CD4-positive, alpha-beta T cell treated with Interleukin-21 for 1 hour (primary cell): ENCODE results near the gene TPD52L1.

Experiments
- DNase-seq: peaks from one replicate; pipeline ENCODE4 v3.0.0-alpha.2; 2020

The TPD52L1 gene

DNA sequence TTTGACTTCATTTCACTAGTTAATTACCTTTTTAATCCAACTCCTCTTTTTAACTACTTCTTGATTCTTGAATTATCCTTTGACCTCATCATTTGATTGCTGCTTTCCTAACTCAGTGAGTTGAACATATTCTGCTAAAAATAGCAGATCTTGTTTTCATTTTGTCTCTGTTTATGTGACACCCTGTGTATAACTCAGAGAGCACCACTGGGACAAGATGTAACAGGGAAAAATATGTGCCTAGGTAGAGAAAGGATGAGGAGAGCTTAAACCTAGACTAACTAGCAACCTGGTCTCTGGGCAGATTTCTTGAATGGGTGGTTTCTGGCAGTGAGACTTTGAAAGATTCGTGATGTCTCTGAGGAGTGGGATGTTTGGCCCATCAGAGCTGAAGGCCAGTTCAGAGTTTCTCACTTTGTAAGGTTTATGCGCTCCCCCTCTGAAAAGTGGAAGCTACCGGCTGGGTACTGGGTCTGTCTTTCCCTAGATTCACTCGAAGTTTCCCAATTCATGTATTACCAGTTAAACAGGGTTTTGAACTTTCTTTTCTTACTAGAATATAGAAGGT is 61.8 kb downstream of the TPD52L1 start:
- no peak for DNase-seq

DNA sequence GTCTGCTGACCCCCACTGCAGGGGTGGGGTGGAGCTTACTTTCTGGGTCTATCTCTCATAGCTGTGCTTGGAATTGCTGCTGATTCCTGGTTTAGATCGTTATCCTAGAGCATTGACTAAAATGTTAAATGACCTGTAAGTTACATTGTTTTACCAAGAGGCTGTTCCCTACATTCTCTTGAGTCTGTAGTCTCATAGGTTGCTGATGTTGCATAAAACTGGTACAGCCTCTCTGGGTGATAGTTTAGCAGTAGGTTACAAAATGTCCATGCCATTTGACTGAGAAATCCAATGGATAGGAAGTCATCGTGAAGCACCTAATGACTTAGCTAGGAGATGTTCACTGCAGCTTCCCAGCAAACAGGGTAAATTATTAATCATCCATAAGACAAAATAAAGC is 62.4 kb downstream of the TPD52L1 start:
- no peak for DNase-seq

DNA sequence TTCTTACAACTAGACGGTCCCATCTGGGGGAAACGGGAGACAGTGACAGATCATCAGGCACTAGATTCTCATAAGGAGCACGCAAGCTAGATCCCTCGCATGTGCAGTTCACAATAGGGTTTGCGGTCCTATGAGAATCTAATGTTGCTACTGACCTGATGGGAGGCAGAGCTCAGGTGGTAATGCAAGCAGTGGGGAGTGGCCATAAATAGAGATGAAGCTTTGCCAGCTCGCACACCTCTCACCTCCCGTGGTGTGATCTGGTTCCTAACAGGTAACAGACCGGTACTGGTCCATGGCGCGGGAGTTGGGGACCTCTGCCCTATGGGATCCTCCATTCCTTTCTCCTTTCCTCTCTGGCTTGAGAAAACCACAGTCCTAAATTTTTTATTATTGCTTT is 63.8 kb downstream of the TPD52L1 start:
- no peak for DNase-seq

DNA sequence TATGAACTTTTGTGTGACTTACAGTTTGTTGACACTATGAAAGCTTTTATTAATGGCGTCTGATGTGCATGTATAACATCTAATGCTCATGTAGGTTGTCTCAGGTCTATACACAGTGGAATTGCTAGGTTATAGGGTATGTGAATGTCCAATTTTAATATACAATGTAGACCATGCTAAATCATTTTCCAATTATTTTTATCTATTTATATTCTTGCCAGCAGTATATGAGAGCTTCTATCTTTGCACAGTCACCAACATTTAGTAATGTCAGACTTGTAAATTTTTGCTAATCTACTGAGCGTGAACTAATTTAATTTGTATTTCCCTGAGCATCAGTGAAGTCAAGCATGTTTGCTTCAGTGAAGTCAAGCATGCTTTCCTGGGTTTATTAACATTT is 64.4 kb downstream of the TPD52L1 start:
- DNase-seq = no peak

DNA sequence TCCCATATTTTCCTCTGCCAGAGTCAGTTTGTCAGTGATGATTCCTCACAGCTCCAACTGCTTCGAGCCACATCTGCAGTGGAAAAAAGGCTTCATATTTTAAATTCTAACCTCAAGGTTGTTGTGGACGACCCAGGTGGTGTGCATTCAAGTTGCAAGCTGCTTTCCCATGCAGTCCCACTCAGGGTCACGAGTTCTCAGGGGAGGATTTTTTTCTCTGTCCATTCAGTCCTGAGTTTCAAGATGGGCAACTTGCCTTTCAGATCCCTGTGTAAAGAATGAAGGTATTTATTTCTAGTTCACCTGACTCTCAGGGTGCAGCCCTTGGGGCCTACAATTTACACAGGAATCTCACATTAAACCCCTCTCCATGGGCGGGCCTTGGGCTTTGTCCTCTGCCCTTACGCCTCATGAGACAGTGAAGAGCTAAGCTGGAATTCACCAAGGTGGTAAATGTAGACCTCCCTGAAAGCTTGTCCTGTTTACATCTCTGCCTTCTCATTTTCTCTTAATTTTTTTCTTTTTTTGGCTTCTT is 65.9 kb downstream of the TPD52L1 start:
- DNase-seq = no peak

DNA sequence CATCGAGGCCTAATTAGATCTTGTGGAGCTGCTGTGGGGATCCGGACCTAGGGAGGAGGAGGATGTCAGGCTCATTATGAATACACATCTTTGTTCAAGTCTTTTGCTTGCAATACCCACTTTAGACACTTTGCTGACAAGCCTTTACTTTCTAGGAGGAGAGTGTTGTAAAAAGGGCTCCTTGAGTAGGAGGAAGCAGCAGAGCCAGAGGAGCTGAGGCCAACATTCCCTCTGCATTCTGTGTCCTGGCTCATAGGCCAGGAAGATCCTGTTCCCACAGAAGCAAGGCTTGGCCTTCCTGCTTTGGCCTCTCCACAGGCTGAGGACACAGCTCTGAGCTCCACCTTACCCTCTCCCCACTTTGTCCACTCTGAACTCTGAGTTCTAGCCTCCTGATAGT is 67.1 kb downstream of the TPD52L1 start:
- DNase-seq = no peak

DNA sequence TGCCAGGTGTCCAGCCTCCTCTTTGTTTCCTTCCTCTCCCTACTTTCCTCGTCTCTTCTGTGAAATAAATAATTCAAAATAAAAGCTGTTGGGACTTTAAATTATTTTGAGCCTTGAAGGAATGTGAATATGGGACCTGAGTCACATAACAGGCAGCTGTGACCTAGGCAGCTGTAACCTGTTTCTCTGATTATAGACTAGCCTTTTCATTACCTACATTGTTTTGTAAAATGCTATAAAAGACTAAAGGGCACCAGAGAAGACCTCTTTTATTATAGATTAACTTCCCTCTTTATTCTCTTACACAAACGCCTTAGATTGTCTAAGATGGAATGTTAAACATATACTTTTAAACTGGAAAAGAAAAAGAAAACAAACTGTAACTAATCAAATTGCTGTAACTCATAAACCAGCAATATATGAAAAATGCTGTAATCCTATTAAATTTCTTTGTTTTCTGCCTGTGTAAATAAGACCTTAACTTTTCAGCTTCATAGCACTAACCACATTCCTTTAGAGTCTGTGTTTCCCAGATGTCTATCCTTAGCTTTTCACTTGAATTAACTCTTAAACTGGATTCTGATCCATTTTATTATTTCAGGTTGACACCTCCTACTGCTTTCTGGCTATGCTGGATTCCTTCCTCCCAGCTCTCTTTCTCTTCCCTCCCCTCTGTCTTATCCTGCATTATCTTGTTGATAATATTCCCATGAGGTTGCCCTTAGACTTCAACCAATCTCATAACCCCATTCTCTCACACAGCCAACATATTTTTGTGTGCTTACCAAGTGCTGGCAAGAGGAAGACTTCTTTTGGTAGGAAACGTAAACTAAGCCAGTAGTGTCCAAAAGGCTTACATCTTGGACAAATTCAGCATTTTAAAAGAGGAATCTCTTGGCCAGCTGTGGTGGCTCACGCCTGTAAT is 69.2 kb downstream of the TPD52L1 start:
- DNase-seq = no peak

DNA sequence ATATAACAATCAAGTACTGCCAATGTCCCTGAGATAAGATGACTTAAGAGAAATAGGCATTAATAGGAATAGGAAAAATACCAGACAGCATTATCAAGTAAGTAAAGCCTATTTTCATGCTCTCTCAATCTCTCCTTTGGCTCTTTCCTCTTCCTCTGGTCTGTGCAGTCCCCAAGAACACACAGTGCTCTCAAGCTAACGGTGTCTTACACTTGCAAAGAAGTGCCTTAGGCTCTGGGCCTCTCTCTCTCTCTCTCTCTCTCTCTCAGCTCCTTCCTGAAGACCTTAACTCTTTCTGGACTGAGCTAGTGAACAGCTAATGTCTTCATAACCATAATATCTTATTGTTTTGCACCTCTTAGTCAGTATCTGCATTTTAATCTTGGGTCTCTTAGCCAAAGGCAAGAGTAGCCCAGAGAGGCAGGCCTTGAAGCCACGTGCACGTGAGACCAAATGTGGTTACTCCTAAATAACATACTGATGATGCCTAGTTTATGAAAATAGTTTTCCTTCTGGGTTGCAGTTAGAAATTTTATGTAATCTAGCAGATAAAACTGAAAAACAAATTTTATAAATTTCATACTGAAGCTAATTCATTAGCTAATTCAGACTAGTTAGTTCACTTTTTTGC is 70.8 kb downstream of the TPD52L1 start:
- no peak for DNase-seq

DNA sequence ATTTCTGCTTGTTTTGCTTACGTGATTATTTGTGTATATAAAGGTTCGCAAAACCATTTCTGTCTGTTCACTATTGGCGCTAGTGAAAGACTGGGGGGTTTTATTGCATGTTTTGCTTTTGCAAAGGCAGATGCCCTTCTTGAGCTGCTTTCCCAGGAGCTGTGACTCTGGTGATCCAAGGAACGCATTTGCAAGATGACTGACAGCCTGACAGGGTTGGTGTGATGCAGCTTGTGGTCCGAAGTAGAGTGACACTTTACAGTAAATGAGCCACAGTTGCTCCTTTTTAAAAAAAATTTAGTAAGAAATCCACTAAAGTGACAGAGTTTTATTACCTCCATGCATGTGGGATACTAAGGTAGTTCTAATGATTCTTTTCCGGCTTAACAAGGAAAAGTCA is 73.7 kb downstream of the TPD52L1 start:
- no peak for DNase-seq

DNA sequence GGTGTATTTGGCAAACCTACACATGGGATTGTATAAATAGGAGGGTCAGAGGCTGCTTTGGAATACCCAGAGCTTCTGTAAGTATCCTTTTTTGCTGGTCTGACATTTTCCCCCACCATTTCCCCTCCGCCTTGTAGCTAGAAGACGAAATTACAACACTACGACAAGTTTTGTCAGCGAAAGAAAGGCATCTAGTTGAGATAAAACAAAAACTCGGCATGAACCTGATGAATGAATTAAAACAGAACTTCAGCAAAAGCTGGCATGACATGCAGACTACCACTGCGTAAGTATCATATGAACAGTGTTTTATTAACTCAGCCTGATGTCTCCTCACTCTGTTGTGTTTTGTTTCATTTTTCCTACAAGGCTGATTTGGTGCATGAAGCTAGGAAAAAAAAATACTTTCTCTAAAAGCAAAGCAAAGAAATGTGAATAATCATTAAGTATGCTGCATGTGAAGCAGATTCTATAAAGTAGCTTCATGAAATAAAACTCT is 75.5 kb downstream of the TPD52L1 start:
- no peak for DNase-seq

DNA sequence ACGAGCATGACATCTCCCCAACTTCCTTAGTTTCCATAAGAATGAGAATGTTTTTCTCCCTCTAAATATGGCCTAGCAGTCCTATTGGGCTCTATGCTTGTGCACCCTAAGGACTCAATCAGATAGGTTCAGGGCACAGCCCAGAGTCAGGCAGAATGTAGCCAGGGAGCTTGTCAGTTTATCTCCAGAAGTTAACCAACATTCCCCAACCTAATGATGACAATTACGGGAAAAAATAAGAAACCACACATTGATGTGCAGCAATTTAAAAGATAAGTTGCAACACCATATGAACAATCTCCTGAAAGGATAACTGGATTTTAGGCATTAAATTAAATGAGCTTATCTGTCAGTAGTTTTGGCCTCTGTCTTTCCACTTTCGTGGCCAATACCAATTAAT is 77.1 kb downstream of the TPD52L1 start:
- DNase-seq = no peak

DNA sequence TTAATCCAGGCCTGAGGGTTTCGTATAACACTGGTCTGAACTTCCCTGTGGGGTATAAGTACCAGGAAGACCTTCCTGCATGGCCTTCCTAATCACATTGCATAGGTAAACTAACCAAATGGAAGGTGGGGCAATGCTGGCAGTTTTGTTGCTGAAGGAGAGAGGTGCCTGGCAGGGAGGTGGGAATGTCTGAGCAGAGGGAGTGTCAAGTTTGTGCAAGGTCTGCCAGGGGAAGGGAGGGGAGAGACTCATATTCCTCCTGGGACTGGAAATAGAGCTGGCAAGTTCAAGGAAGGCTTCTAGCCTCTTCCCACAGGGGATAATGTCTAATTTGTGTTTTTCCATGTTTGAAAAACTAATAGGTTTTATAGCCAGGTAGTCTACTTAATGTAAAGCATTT is 77.6 kb downstream of the TPD52L1 start:
- no peak for DNase-seq

DNA sequence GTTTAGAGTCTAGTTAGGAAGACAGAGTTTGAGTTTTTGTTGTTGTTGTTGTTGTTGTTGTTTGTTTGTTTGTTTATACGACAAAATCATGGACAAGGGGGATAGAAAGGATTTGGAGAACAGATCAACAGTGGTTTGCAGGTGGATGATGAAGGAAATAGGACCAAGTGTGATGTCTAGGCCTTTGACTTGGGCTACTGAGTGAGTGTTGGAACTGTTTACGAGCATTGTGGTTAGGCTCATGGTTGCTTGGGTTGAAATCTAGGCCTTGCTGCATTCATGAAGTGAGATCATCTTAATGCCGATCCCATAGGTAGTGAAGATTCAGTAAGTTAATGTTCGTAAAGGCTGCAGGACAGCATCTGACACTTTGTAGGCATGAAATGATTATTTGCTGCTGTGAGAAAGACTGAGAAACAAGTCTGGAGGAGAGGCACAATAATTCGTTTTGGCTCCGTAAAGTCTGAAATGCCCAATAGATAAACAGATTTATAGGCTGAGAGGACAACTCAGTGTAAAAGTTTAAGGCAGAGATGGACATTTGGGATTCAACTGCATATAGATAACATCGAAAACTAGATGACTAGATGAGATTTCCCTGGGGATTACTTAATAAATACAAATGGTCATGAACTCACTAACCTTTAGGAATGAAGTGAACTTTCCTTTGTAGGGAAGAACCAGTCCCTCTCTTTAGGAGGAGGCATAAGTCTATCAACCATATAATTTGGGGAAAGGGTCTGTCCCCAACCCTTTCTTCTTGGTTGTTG is 78.2 kb downstream of the TPD52L1 start:
- no peak for DNase-seq

DNA sequence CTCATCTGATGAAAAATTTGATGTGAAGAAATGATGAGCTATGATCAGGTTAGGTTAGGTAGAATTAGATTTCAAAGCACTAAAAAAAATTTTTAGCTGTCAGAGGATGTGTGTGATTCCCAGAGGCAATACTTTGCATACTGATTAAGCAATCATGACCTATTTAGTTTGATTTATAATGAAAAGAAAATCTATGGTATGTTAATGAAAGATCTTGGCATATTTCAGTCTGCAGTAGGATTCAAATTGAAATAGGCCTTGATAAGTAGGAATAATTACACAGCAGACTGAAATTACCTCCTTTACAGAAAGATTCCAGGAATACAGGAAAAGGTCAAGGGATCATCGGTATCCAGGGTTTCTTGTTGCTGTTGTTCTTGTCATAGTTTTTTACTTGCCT is 78.9 kb downstream of the TPD52L1 start:
- DNase-seq = no peak

DNA sequence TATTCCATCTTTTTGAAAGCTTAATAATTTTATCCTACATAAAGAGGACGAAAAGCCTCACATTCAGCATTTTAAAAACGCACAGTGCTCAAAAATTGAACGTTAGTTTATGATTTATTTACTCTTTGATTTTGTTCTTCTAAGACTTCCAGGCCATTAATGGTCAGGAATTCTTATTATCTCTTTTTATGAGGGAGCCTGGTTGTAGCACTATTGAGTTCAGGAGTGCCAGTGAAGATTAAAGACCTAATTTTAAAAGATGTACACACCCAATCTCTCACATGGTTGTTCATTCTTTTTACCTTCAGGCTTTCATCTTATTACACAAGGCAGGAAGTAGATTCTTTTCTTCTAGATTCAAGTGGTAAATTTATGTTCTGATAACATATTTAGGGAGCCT is 79.6 kb downstream of the TPD52L1 start:
- DNase-seq = no peak

DNA sequence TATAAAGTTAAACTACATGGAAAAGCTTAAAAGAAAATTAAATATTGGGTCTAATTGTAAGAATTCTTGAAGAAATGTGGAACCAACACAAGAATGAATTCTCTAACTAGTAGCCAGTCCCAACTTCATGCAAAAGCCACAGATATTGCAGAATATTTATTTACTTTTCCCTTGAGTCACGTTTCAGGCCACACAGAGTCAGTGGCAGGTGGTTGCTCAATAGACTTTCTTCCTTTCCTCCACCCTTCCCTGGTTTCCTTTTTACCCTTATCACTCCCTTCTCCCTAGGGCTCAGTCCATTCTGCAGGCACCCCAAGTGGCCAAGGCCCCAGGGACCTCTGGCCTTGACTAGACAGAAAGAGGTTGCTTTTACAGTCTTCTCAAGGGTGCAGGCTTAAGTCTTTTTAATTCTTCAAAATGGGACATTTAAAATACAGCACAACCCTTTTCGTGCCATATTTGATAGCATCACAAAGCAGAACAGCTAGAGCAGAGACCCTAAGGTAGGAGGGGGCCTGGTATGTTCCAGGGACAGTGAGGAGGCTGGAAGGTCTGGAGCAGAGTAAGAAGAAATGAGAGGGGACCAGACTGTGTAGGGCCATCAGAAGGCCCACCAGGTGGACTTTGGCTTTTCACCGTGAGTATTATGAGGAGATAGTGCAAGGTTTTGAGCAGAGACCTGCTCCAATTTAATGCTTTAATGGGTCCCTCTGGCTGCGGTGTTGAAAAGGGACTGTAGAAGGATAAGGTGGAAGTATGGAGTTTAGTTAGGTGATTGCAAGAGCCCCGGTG is 83.2 kb downstream of the TPD52L1 start:
- DNase-seq = no peak

DNA sequence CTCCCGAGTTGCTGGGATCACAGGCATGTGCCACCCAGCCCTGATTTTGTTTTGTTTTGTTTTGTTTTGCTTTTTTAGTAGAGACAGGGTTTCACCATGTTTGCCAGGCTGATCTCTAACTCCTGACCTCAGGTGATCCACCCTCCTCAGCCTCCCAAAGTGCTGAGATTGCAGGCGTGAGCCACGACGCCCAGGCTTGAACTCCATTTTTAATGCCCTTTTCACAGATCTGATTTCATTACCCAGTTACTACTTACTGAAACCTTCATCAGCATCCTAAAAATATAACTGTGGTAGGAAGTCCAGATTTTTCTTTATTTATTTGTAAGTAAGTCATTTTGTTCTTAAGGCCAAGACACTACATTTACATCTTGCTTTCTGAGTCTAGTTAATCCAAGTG is 84.2 kb downstream of the TPD52L1 start:
- no peak for DNase-seq

DNA sequence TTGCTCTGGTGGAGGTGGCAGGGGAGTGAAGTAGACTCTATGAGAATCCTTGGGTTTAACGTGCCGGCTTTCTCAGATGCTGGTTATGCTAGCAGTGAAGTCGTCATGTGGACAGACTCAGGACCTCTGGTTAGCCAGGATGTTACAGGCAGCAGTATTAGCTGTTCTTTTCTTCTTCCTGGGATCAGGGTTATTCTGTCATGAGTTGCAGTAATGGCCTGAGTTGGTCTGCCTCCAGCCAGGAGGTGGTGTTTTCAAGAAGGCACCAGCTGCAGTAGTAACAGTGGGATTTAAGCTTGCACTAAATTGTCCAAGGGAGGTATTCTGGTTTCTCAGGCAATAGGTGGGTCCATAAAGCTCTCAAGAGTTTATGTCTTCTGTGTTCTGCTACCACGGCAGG is 91.5 kb downstream of the TPD52L1 start:
- no peak for DNase-seq

DNA sequence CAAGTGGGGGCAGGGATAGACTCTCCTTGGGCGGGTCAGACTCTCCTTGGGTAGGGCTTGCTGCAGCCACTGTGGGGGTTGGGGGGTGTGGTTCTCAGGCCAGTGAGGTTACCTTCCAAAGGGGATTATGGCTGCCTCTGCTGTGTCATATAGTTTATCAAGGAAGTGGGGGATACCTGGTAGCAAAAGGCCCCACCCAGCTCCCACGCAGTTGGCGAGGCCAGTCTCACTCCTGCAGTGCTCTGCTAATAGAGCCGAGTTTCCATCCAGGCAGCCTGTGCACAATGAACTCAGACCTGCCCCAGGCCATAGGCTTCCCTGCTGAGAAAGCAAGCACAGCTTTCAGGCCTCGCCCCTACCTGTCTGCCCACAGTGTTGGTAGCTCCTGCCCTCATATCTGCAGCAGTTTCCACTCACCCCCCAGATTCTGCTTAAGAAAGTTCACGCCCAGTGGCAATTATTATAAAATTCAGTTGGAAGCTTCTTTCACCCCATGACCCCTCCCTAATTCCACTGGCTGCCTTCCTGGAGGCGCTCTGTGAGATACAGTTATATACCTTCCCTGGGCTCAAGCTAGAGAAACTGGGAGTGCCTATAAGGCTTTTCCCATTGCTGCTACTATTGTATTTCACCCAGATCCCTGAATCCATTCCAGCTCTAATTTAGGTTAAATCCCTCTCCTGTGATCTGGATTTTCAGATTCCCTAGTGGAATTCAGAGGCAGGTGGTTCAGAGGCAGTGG is 92.1 kb downstream of the TPD52L1 start:
- no peak for DNase-seq

DNA sequence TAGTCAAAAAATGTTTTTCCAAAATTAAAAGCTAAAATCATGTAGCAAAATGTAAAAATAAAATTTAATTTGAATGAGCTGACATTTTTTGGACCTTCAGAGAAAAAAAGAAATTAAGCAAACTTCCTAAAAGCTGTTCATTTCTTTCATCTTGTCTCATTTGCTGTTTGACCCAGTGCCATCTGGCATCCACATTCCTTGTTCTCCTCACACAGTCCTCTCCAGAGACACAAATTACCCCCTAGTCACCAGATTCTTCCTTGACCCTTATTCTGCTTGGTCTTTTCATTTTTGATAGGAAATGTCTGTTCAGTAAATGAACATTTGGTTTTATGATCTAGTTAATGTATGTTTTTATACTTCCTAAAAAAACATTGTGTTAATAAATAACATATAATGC is 93.0 kb downstream of the TPD52L1 start:
- DNase-seq = no peak

DNA sequence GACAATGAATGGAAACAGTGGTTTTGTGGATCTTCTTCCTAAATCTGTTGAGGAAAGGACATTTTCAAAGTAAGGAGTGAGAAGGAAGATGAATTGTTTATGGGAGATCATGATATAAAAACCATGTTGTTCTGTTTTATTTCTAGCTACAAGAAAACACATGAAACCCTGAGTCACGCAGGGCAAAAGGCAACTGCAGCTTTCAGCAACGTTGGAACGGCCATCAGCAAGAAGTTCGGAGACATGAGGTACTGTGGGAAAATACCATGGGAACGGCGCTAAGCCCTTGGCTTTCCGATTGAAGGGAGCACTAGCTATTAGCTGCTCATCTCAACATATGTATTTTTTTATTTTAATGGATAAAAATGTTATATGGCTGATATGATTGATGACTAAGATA is 94.6 kb downstream of the TPD52L1 start:
- DNase-seq = no peak
